HG02885 (cell line): ENCODE results near the gene IL17RB.

Experiments used
- ATAC-seq: cut with Tn5 transposase; IDR thresholded peaks from one replicate; pipeline ENCODE4 v1.9.1; 2021; ENCODE audit warnings: mild to moderate bottlenecking; ENCODE audit not compliant: unreplicated experiment, poor library complexity

Gene IL17RB

GRCh38 chr3:53826048-53826447 lies 20.3 kb upstream of the IL17RB start:
- ATAC-seq: no peak

- no peak for ATAC-seq
These were observed 17.8 kb upstream of the IL17RB start for GRCh38 chr3:53828581-53828980.

DNA sequence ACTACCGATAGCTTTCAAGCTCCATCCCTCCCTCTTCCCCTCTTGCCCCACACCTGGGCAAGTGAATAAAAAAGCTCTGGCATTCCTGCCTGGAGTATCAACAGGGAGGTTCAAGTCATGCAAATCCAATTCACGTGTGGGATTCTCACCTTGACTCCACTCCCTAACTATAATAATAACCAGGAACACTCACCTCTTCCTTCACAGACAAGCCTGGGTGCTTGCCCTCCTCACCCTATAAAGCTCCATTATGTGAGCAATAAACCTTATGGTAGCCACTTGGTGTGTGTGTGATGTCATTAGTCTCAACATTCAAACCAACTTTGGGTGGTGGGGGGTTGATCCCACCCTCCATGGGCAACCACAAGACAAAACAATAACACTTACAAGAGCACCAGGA lies 16.8 kb upstream of the IL17RB start:
- no peak for ATAC-seq

DNA sequence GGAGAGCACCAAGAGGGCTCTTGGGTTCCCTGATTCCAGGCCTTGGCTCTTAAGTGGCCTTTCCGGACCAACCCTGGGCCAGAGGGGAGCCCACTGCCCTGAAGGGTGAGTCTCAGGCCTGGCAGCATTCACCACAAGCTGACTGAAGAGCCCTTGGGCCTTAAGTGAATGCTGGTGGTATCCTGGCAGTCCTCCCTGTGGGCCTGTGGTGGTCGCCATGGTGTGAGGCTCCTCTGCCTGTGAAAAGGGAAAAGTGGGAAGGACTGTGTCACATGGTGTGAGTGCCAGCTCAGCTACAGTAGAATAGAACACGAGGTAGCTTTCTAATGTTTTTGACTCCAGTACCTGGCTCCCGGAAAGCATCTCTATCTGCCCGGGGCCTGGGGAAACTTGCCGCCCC lies 15.4 kb upstream of the IL17RB start:
- ATAC-seq: no peak

- no peak for ATAC-seq
These were observed 13.2 kb upstream of the IL17RB start for GRCh38 chr3:53833053-53833645.

DNA sequence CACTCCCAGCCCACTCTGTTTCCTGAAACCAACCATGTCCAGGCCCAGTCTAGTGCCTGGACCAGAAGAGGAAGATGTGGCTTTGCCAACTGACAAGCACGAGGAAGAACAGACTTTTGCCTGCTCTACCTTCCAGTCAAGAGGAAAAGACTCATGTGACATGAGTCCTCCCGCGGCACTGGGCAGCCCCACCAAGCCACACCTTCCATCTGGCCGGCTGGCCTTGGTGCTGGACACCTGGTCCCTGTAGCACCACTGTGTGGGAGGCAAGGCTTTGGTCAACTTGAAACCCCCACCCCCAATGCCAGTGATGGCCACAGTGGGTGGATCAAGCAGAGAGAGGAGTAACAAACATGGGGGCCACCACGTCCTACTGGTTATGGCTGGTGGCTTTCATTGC lies 12.7 kb upstream of the IL17RB start:
- ATAC-seq: no peak

- ATAC-seq: no peak
These were observed 11.8 kb upstream of the IL17RB start for GRCh38 chr3:53834429-53835095.

- ATAC-seq: no peak
These were observed 11.1 kb upstream of the IL17RB start for GRCh38 chr3:53835257-53835656.

DNA sequence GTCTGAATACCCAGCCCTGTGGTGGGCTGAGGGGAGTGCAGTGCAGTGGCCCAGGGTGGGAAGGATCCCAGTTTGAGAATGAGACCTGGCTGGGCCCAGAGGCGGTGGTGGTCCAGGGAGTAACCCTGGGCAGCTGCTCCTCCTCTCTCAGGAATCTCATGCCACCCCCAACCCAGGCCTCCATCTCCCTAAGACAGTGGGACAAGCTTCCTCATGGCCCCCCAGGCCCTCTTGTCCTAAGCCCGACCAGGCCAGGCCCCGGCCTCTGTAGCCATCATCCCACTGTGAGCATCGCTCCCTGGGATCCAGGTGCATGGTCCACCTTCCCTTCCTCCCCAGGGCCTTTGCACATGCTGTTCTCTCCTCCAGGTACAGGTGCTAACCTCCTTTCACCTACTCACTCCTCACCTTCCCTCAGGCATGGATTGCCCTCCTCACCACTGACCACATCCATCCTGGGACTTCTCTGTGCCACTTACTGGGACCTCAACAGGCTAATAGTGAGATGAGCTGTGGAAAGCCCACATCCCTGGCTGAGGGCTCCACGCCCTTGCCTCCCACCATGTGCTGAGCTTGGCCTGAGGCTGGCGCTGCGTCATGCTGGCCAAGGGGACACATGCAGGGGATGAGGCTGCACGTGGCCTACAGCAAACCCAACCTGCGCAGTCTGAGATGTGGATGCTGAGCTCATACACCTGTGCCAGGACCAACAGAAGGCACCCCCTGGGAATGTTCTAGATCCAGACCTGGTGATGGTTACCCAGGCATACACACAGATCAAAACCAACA lies 10.1 kb upstream of the IL17RB start:
- no peak for ATAC-seq

DNA sequence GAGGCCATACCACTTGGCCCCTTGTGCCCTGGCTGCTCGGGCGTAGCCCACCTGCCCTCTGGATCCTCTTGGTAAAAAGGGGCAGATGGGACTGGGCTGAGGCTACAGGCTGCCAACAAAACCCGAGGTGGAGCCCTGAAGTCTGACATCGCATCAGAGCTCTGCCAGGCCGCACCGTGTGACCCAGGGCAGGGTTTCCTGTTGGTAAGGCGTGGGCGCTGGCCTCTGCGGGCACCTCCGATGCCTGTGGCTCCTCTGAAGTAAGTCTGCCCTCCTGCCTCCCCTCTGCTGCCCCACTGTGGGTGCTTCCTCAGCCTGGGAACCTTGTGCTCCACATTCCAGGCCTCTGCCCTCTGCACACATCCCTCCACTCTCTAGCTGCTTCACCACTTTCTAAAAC lies 9.0 kb upstream of the IL17RB start:
- no peak for ATAC-seq

- ATAC-seq: no peak
These were observed 5.1 kb upstream of the IL17RB start for GRCh38 chr3:53841296-53841695.

GRCh38 chr3:53842436-53843194 lies 3.8 kb upstream of the IL17RB start:
- no peak for ATAC-seq

GRCh38 chr3:53843195-53844177 lies 2.9 kb upstream of the IL17RB start:
- no peak for ATAC-seq

GRCh38 chr3:53844262-53845102 lies 1.9 kb upstream of the IL17RB start:
- no peak for ATAC-seq

- peak; percentile 35 for ATAC-seq
These were observed 1.1 kb upstream of the IL17RB start for GRCh38 chr3:53845103-53845880.

- ATAC-seq: no peak
These were observed 561 bp upstream of the IL17RB start for GRCh38 chr3:53845881-53846133.

GRCh38 chr3:53846851-53847155 lies 435 bp downstream of the IL17RB start:
- ATAC-seq: no peak

DNA sequence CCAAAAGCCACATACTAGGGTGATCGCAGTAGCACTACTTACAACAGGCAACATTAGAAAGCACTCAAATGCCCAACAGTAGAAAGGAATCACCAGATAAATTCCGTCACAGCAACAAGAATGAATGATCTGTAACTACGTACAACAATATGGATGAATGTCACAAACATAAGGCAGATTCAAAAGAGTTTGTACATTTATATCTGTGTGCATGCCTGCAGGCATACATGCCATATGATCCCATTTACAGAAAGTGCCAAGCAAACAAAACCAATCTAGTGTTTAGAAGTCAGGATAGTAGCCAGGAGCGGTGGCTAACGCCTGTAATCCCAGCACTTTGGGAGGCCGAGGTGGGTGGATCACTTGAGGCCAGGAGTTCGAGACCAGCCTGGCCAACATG lies 3.5 kb downstream of the IL17RB start:
- ATAC-seq: no peak

- no peak for ATAC-seq
These were observed 4.5 kb downstream of the IL17RB start for GRCh38 chr3:53850895-53851294.
